A549 (cell line): ENCODE data around the gene MEGF6.

Source experiments
- HDAC2 ChIP-seq: fragments of 200-600 bp; sonication (generic); IDR thresholded peaks from 2 replicates; pipeline ENCODE4 v1.6.1; 2016
- JUN ChIP-seq, 2 experiments: fragments of >200 bp; sonication (Bioruptor Twin); formaldehyde crosslinking; IDR thresholded peaks; 2 replicates in 1 of 2; 3 replicates in 1 of 2; pipeline ENCODE4 v1.6.1; 2016 to 2017
- POLR2A ChIP-seq: IDR thresholded peaks from 2 replicates; pipeline ENCODE4 v1.6.1; 2012; ENCODE audit warnings: mild to moderate bottlenecking, low read length
- RCOR1 ChIP-seq: fragments of 150-350 bp; IDR thresholded peaks from 2 replicates; pipeline ENCODE4 v1.6.1; 2014; ENCODE audit warnings: antibody characterized with exemption, low read length, low read depth
- TFCP2L1 ChIP-seq: fragments of 250-450 bp; sonication (Bioruptor Pico); IDR thresholded peaks from 2 replicates; pipeline ENCODE4 v1.5.0; 2021; ENCODE audit warnings: mild to moderate bottlenecking
- TF ChIP-seq, protein P1 (sequence below): fragments of >200 bp; sonication (Bioruptor Twin); formaldehyde crosslinking; IDR thresholded peaks from 3 replicates; pipeline ENCODE4 v1.5.1; 2016
- TF ChIP-seq, protein P2 (sequence below): fragments of 200-600 bp; sonication (generic); IDR thresholded peaks from 2 replicates; pipeline ENCODE4 v1.6.1; 2016; ENCODE audit warnings: antibody characterized with exemption, mild to moderate bottlenecking, moderate library complexity

DNA sequence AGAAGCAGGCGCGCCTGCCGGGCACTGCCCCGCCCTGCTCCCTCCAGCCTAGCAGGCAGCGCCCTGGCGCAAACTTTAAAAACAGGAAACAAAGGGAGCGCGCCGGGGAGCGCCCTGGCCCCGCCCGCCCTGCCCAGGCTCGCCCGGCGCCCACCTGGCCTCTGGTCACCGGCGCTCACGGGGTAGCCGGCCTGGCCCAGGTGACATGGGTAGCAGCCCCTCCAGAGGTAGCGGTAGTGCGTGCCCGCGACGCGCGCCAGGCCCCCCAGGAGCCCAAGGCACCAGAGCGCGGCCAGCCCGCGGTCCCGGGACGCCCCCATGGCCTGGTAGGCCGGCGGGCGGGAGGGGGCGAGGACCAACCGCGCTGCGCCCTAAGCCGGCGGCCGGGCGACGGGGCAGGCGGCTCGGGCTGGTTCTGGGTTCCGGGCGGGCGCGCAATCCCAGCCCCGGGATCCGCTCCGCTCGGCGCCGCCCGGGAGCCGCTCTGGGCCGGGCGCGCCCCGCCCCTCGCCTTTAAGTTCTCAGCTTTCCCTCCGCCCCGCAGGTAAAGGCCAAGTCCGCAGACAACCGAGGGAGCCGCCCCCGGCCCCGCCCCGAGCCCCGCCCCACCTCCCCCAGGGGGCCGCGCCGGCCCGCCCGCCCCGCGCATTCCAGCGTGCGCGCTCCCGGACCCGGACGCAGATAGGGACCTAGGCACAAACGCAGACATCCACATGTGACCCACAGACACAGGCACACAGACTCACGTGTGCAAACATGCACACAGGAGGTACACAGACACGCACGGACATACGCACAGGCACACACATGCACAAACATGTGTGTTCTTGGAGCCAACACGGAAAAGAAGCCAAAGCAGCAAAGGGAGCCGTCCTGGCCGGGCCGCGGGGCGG lies 80.1 kb downstream of the MEGF6 start:
- TF ChIP-seq, protein P1, sequence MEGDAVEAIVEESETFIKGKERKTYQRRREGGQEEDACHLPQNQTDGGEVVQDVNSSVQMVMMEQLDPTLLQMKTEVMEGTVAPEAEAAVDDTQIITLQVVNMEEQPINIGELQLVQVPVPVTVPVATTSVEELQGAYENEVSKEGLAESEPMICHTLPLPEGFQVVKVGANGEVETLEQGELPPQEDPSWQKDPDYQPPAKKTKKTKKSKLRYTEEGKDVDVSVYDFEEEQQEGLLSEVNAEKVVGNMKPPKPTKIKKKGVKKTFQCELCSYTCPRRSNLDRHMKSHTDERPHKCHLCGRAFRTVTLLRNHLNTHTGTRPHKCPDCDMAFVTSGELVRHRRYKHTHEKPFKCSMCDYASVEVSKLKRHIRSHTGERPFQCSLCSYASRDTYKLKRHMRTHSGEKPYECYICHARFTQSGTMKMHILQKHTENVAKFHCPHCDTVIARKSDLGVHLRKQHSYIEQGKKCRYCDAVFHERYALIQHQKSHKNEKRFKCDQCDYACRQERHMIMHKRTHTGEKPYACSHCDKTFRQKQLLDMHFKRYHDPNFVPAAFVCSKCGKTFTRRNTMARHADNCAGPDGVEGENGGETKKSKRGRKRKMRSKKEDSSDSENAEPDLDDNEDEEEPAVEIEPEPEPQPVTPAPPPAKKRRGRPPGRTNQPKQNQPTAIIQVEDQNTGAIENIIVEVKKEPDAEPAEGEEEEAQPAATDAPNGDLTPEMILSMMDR = no peak
- TF ChIP-seq, protein P2, sequence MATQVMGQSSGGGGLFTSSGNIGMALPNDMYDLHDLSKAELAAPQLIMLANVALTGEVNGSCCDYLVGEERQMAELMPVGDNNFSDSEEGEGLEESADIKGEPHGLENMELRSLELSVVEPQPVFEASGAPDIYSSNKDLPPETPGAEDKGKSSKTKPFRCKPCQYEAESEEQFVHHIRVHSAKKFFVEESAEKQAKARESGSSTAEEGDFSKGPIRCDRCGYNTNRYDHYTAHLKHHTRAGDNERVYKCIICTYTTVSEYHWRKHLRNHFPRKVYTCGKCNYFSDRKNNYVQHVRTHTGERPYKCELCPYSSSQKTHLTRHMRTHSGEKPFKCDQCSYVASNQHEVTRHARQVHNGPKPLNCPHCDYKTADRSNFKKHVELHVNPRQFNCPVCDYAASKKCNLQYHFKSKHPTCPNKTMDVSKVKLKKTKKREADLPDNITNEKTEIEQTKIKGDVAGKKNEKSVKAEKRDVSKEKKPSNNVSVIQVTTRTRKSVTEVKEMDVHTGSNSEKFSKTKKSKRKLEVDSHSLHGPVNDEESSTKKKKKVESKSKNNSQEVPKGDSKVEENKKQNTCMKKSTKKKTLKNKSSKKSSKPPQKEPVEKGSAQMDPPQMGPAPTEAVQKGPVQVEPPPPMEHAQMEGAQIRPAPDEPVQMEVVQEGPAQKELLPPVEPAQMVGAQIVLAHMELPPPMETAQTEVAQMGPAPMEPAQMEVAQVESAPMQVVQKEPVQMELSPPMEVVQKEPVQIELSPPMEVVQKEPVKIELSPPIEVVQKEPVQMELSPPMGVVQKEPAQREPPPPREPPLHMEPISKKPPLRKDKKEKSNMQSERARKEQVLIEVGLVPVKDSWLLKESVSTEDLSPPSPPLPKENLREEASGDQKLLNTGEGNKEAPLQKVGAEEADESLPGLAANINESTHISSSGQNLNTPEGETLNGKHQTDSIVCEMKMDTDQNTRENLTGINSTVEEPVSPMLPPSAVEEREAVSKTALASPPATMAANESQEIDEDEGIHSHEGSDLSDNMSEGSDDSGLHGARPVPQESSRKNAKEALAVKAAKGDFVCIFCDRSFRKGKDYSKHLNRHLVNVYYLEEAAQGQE = no peak
- TF ChIP-seq HDAC2 = no peak
- TF ChIP-seq POLR2A = peak; percentile 48
- TF ChIP-seq RCOR1 = no peak
- TF ChIP-seq TFCP2L1 (CRISPR knock-in tag) = no peak
- TF ChIP-seq JUN (IDR thresholded peaks at IDR 0.05) = peak in 1 of 2 experiments; percentile 39; a peak in 1 of 5 replicates
